ENCODE measurements around the gene LRFN2. TPM values are rescaled to one million over a fixed set of nuclear protein-coding genes. Genes with fewer than 3 reads are reported as not detected.

The LRFN2 gene
- polyA plus RNA-seq, 3 donors = not detected

DNA sequence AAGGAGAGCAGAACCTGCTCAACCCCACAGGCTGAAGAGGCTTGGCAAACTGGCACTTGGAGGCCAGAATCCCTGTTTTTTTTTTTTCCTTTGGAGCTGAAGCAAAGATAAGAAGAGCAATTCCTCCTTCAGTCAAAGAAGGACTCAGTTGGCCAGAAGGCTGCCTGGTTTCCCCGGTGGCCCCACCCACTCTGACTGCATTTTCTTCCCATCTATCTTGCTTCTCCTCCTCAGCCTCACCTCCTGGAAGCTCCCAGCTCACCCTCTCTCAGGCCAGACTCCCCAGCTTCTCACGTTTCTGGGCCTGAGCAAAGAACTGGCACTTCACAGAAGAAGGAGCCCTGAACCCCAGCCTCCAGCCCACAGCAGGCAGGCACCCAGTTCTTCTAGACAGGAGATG lies 2.4 kb downstream of the LRFN2 start:
- Histone ChIP-seq H3K9ac (ENCODE audit: insufficient read depth, low read length, poor library complexity, severe bottlenecking) (no peak overlapping the region), H3K27me3 (ENCODE audit: control insufficient read depth in 2 of 2, insufficient read depth in 2 of 2, low read length in 2 of 2) (peaks cover 25 to 48% of the 10 kb centered on the region in 2 donors), H3K4me2 (replicated peaks; ENCODE audit: extremely low read depth, low read length, poor library complexity, severe bottlenecking) (no peak overlapping the region), H3K4me1 (ENCODE audit: control insufficient read depth in 1 of 2, insufficient read depth in 2 of 2, low read length in 2 of 2) (peaks cover 4 to 19% of the 10 kb centered on the region in 2 donors), H3K27ac (ENCODE audit: low read depth in 1 of 2, low read length in 2 of 2) (no peak overlapping the region), H2AFZ (ENCODE audit: insufficient read depth, low read depth, low read length, poor library complexity, severe bottlenecking) (no peak overlapping the region), H3K9me3 (replicated peaks in 1 of 2; ENCODE audit: control insufficient read depth in 1 of 2, insufficient read depth in 1 of 2, low read length in 2 of 2) (no peaks in the 10 kb centered on the region), H3K79me2 (ENCODE audit: insufficient read depth, low read length) (no peaks in the 10 kb centered on the region), H3K4me3 (replicated peaks in 1 of 3; ENCODE audit: low read depth in 2 of 3, low read length in 3 of 3) (no peak overlapping the region), H4K20me1 (ENCODE audit: insufficient read depth, low read length) (no peaks in the 10 kb centered on the region), H3K36me3 (replicated peaks in 1 of 2; ENCODE audit: control insufficient read depth in 1 of 2, insufficient read depth in 2 of 2, low read length in 2 of 2) (no peaks in the 10 kb centered on the region)
- Mint-ChIP-seq H3K4me3 (peak overlapping the region in 1 of 2 donors; percentile 57), H3K27ac (no peak overlapping the region), H3K4me1 (peaks cover 7% of the 10 kb centered on the region), H3K9me3 (peaks cover 0 to 10% (median 0%) of the 10 kb centered on the region in 7 donors), H3K27me3 (ENCODE audit: low read depth in 3 of 3) (peaks cover 39 to 49% (median 46%) of the 10 kb centered on the region in 3 donors), H3K36me3 (peaks cover 0 to 2% of the 10 kb centered on the region in 2 donors)
- no peak for DNase-seq
- TF ChIP-seq, protein P1, sequence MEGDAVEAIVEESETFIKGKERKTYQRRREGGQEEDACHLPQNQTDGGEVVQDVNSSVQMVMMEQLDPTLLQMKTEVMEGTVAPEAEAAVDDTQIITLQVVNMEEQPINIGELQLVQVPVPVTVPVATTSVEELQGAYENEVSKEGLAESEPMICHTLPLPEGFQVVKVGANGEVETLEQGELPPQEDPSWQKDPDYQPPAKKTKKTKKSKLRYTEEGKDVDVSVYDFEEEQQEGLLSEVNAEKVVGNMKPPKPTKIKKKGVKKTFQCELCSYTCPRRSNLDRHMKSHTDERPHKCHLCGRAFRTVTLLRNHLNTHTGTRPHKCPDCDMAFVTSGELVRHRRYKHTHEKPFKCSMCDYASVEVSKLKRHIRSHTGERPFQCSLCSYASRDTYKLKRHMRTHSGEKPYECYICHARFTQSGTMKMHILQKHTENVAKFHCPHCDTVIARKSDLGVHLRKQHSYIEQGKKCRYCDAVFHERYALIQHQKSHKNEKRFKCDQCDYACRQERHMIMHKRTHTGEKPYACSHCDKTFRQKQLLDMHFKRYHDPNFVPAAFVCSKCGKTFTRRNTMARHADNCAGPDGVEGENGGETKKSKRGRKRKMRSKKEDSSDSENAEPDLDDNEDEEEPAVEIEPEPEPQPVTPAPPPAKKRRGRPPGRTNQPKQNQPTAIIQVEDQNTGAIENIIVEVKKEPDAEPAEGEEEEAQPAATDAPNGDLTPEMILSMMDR (IDR thresholded peaks at IDR 0.05) = no peak
- WGBS (ENCODE audit: insufficient coverage) = 90% methylated on average over 2 of the region's 2 CpGs
- intact Hi-C loops (cut with micrococcal nuclease) = no loop called here

DNA sequence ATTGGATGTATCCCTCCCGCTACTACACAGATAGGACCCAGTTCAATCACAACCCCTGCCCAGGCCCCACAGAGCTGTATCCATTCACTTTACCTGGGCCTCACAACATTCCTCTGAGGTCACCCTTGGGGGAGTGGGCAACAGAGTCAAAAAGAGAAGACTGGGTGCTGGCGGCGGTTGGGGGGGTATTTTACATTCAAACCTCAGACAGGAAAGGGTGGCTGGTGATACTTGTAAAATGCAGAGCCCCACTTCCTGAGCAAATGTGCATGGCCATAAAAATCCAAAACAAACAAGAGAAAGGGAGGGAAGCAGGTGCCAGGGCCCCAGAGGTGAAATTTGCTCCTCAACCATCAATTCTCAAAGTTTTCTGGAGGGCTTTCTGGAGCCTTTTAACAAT lies 3.5 kb downstream of the LRFN2 start:
- Histone ChIP-seq H3K27ac (ENCODE audit: low read depth in 1 of 2, low read length in 2 of 2) (no peak overlapping the region), H3K9me3 (replicated peaks in 1 of 2; ENCODE audit: control insufficient read depth in 1 of 2, insufficient read depth in 1 of 2, low read length in 2 of 2) (no peaks in the 10 kb centered on the region), H3K9ac (ENCODE audit: insufficient read depth, low read length, poor library complexity, severe bottlenecking) (no peak overlapping the region), H3K4me2 (replicated peaks; ENCODE audit: extremely low read depth, low read length, poor library complexity, severe bottlenecking) (no peak overlapping the region), H2AFZ (ENCODE audit: insufficient read depth, low read depth, low read length, poor library complexity, severe bottlenecking) (no peak overlapping the region), H4K20me1 (ENCODE audit: insufficient read depth, low read length) (no peaks in the 10 kb centered on the region), H3K4me3 (replicated peaks in 1 of 3; ENCODE audit: low read depth in 2 of 3, low read length in 3 of 3) (no peak overlapping the region), H3K36me3 (replicated peaks in 1 of 2; ENCODE audit: control insufficient read depth in 1 of 2, insufficient read depth in 2 of 2, low read length in 2 of 2) (no peaks in the 10 kb centered on the region), H3K4me1 (ENCODE audit: control insufficient read depth in 1 of 2, insufficient read depth in 2 of 2, low read length in 2 of 2) (peaks cover 4 to 19% of the 10 kb centered on the region in 2 donors), H3K27me3 (ENCODE audit: control insufficient read depth in 2 of 2, insufficient read depth in 2 of 2, low read length in 2 of 2) (peaks cover 21 to 42% of the 10 kb centered on the region in 2 donors), H3K79me2 (ENCODE audit: insufficient read depth, low read length) (no peaks in the 10 kb centered on the region)
- TF ChIP-seq, protein P1 (IDR thresholded peaks at IDR 0.05) = no peak
- intact Hi-C loops (cut with micrococcal nuclease) = no loop called here
- no peak overlapping the region for H3K4me3 Mint-ChIP-seq
- no peak for DNase-seq
- H3K9me3 Mint-ChIP-seq = peaks cover 0 to 10% (median 0%) of the 10 kb centered on the region in 7 donors
- no CpG with 5 or more reads among the region's 3 CpGs for WGBS (ENCODE audit: insufficient coverage)
- peaks cover 0 to 2% of the 10 kb centered on the region in 2 donors for H3K36me3 Mint-ChIP-seq
- H3K27me3 Mint-ChIP-seq (ENCODE audit: low read depth in 3 of 3) = peaks cover 34 to 43% (median 38%) of the 10 kb centered on the region in 3 donors
- H3K4me1 Mint-ChIP-seq = peaks cover 7% of the 10 kb centered on the region
- no peak overlapping the region for H3K27ac Mint-ChIP-seq

Data from CD14-positive monocyte (primary cell).